Ishikawa (cell line): ENCODE measurements around the gene THRAP3.

ENCODE experiments used
- CEBPB ChIP-seq: IDR thresholded peaks from 2 replicates; pipeline ENCODE4 v1.6.1; 2012
- EGR1 ChIP-seq: IDR thresholded peaks from 2 replicates; pipeline ENCODE4 v1.6.1; 2012
- EP300 ChIP-seq: IDR thresholded peaks from 2 replicates; pipeline ENCODE4 v1.6.1; 2012; ENCODE audit warnings: borderline replicate concordance

DNA sequence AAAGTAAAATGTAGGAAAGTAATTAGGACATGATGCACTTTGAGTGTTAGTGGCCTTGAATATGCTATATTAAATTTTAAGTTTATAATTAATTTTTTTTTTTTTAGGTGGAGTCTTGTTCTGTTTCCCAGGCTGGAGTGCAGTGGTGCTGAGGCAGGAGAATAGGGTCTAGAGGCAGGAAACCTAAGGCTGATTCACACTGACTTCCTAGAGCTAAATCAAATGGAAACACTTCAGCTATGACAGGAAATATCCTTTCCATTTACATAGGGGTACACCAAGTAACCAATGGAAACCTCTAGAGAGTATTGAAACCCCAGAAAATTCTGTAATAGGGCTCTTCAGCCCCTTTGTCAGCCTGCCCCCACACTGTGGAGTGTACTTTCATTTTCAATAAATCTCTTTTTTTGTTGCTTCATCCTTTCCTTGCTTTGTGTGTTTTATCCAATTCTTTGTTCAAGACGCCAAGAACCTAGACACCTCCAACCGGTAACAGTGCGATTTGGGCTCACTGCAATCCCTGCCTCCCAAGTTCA lies 17.9 kb upstream of the THRAP3 start:
- TF ChIP-seq EP300 (no peak), CEBPB (no peak), EGR1 (no peak)
